SH-SY5Y (cell line): ENCODE measurements around the gene OR6C74.

ENCODE experiments used
- GATA2 ChIP-seq: IDR thresholded peaks from 2 replicates; pipeline ENCODE4 v1.6.1; 2011; ENCODE audit warnings: mild to moderate bottlenecking, low read depth, low read length
- GATA3 ChIP-seq: IDR thresholded peaks from 2 replicates; pipeline ENCODE4 v1.6.1; 2011; ENCODE audit warnings: low read depth, mild to moderate bottlenecking, low read length, moderate library complexity

The OR6C74 gene

DNA sequence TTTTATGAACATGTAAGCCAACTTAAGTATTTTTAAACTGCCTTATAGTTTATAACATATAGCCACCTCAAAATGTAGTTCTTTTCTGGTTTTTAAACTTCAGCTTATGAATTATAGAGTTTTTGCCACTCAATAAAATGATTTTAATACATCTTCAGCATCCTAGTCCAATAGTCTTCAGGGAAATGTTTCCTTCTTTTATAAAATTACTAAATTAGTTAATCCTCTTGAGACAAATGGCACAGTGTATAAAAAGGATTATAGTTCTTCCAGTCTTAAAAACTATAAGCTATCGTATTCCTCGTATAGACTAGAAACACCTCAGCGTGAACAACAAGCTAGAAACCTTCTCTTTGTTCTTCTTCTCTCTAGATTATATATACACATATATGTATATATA is at the start of gene OR6C74:
TSS of gene OR6C74 (plus strand) at position 301 of the 400 bp plus-strand sequence. CDS start 2,679 bp downstream, outside the sequence.
- TF ChIP-seq GATA3 = no peak
- no peak for TF ChIP-seq GATA2

GRCh38 chr12:55220725-55221124 is 23.7 kb upstream of the OR6C74 start, which contains the start of gene OR10A7:
Gene OR10A7, plus strand, starts transcription at chr12:55221025. Its CDS starts 0 bp downstream, at chr12:55221025.
- no peak for TF ChIP-seq GATA2
- no peak for TF ChIP-seq GATA3

- TF ChIP-seq GATA3 = no peak
- no peak for TF ChIP-seq GATA2
Observed at GRCh38 chr12:55226523-55226922, 17.9 kb upstream of the OR6C74 start.

- TF ChIP-seq GATA3 (no peak), GATA2 (no peak)
Observed at GRCh38 chr12:55227643-55228042, 16.8 kb upstream of the OR6C74 start.

DNA sequence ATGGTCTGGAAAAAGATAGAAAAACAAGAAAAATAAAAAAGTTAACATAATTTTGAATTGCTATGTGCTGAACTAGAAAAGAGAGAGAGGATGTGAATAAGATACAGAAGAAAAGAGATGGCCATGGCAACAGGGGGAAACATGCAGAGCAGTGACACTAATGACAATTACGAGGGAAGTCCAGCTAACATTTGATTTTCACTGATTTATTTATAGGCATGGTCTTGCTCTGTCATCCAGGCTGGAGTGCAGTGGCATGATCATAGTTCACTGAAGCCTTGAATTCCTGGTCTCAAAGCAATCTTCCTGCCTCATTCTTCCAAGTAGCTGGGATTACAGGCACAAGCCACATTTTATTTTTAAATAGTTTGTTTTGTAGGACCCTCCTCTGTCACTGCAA is 1.8 kb downstream of the OR6C74 start:
- no peak for TF ChIP-seq GATA2
- TF ChIP-seq GATA3 = no peak

- TF ChIP-seq GATA3 (no peak), GATA2 (no peak)
Observed at GRCh38 chr12:55250944-55251343, 6.5 kb downstream of the OR6C74 start.

- TF ChIP-seq GATA2 (no peak), GATA3 (no peak)
Observed at GRCh38 chr12:55253281-55253680, 8.9 kb downstream of the OR6C74 start.

DNA sequence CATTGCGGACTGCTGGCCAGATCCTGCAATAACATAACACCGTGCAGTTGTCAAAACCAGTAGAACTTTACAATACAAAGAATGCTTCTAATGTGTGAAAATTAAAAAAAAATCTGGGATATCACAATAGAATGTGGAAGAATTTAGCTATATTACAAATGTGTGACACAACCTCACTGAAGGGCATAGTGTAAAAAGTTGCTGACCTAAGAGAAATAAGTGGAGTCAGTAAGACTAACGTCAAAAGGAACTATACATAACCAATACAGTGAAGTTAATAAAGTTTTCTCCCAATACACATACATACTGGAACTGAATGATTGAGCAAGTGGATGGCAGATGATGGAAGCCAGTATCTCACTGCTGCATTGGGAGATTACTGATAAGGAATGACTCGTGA is 12.4 kb downstream of the OR6C74 start:
- TF ChIP-seq GATA2 (no peak), GATA3 (no peak)

DNA sequence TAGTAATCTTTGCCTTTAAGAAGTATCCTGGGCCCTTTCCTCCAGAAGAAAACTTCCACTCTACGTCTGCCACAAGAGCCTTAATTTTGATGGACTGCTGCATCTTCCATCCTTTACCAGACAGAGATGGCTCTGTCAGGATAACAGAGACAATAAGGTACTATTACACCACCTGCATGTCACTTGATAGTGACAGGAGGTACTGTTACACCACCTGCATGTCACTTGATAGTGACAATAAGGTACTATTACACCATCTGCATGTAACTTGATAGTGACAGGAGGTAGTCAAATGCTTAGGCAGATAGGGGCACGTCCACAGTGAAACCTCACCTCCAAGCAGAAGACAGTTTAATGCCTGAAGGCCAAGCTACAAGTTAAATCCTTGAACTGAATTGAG is 13.9 kb downstream of the OR6C74 start:
- TF ChIP-seq GATA2 = no peak
- no peak for TF ChIP-seq GATA3

GRCh38 chr12:55280991-55281390 is 36.6 kb downstream of the OR6C74 start:
- no peak for TF ChIP-seq GATA3
- no peak for TF ChIP-seq GATA2

DNA sequence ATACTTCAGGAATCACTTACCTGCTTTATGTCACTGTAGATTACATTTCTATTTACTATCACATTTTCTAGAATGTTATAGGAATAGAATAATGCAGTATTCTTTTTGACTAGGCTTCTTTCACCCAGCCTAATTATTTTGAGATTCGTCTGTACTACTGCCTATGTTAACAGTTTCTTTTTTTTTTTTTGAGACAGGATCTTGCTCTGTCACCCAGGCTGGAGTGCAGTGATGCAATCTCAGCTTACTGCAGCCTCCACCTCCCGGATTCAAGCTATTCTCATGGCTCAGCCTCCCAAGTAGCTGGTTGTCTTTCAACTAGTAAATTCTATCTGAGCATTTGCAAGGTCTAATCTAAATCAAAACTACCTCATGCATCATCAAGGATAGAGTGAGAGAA is 45.6 kb downstream of the OR6C74 start:
- TF ChIP-seq GATA2 (no peak), GATA3 (no peak)
